Measurements from ENCODE around the gene RBM25. TPM values are rescaled to one million over a fixed set of nuclear protein-coding genes. Genes with fewer than 3 reads are reported as not detected.

Gene RBM25
- total and polyA plus RNA-seq, 5 donors: 25.8 to 43.6 (median 39.1) TPM

DNA sequence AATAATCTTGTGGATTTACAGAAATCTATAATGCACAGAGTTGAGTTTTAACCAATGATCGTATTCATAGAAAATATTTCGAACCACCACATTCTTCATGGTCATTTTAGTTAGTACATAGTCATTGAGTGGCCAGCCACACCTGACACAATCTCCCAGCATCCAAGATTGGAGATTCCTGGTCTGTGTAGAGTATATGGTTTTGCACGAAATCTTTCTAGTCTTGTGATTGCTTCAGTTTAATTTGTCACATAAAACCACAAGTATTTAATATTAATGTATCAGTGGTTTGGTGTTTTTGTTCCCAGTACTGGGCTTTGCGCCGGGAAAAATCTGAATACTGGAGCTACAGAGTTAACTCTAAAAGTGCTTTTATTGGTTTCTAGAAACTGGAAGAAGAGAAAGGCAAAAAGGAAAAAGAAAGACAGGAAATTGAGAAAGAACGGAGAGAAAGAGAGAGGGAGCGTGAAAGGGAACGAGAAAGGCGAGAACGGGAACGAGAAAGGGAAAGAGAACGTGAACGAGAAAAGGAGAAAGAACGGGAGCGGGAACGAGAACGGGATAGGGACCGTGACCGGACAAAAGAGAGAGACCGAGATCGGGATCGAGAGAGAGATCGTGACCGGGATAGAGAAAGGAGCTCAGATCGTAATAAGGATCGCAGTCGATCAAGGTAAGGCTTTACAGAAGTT is 44.6 kb downstream of the RBM25 start:
- ATAC-seq (no peak), DNase-seq (no peak)
- no peaks in the 10 kb centered on the region for H3K4me1 ChIP-seq (ENCODE audit: control insufficient read depth, insufficient read depth, low read length)
- H3K27ac ChIP-seq (ENCODE audit: low read length): no peak overlapping the region
- H3K27me3 ChIP-seq (ENCODE audit: control insufficient read depth, insufficient read depth): no peaks in the 10 kb centered on the region
- intact Hi-C loops (cut with DNase I): no loop called here
- no peak overlapping the region for H3K4me3 ChIP-seq (ENCODE audit: low read length)
- 96% methylated on average over 27 of the region's 27 CpGs for WGBS
- H3K9me3 ChIP-seq (ENCODE audit: control insufficient read depth, low read length): no peaks in the 10 kb centered on the region

DNA sequence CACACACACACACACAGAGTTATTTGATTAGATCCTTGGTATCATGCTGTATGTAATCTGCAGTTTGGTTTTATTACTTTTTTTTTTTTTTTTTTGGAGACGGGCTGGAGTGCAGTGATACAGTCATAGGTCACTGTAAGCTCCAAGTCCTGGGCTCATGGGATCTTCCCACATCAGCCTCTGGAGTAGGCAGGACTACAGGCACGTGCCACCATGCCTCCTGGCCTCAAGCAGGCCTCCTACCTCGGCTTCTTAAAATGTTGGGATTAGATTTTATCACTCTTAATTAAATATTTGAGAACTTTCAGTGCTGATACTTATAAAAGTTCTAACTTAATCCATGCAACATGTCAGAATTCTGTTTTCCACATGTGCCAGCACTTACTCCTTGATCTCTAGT is 46.7 kb downstream of the RBM25 start:
- Histone ChIP-seq H3K27me3 (ENCODE audit: control insufficient read depth, insufficient read depth) (no peaks in the 10 kb centered on the region), H3K4me3 (ENCODE audit: low read length) (no peak overlapping the region), H3K9me3 (ENCODE audit: control insufficient read depth, low read length) (no peaks in the 10 kb centered on the region), H3K27ac (ENCODE audit: low read length) (no peak overlapping the region), H3K4me1 (ENCODE audit: control insufficient read depth, insufficient read depth, low read length) (no peaks in the 10 kb centered on the region)
- DNase-seq (no peak), ATAC-seq (no peak)
- WGBS: 89% methylated on average over 3 of the region's 3 CpGs
- intact Hi-C loops (cut with DNase I): no loop called here

DNA sequence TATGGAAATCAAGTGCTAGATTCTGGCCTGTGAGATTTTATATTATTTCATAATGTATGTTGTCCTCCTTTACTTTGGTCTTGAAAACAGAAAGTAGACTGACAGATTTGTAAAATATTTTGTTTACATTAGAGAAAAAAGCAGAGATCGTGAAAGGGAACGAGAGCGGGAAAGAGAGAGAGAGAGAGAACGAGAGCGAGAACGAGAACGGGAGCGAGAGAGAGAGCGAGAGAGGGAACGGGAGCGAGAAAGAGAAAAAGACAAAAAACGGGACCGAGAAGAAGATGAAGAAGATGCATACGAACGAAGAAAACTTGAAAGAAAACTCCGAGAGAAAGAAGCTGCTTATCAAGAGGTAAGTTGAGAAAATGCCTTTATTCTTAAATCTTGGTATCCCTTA is 47.4 kb downstream of the RBM25 start:
- intact Hi-C loops (cut with DNase I): no loop called here
- no peak for ATAC-seq
- no peaks in the 10 kb centered on the region for H3K27me3 ChIP-seq (ENCODE audit: control insufficient read depth, insufficient read depth)
- DNase-seq: no peak
- no peak overlapping the region for H3K4me3 ChIP-seq (ENCODE audit: low read length)
- H3K9me3 ChIP-seq (ENCODE audit: control insufficient read depth, low read length): no peaks in the 10 kb centered on the region
- H3K27ac ChIP-seq (ENCODE audit: low read length): no peak overlapping the region
- no peaks in the 10 kb centered on the region for H3K4me1 ChIP-seq (ENCODE audit: control insufficient read depth, insufficient read depth, low read length)
- 96% methylated on average over 16 of the region's 16 CpGs for WGBS

DNA sequence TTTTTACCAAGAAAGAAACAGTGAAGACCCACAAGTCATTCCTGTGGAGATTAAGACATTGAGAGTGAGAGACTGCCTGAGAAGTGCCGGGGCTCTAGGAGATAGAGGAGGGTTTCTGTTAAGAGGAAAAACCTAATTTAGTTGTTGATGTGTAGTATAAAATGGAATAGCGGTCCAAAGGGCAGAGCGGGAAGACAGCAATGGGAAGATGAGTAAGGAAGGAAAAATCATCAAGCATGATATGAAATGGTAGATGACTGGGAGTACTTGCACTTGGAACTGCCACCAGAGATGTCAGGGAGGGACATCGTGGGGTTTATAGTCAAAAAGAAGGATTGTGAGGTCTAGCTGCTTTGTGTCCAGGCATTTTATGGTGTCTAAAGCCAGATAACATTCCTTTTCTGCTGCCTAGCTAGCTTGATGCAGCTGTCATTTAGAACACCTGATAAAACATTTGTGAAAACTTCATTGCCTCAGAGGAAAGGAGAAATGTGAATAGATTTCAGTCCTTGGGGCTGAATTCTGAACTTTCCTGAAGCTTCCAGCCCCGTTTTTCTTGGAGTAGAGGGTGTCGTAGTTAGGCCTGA is 57.8 kb downstream of the RBM25 start:
- H3K4me1 ChIP-seq (ENCODE audit: control insufficient read depth, insufficient read depth, low read length): no peaks in the 10 kb centered on the region
- WGBS: 76% methylated on average over 6 of the region's 6 CpGs
- intact Hi-C loops (cut with DNase I): no loop called here
- ATAC-seq (no peak), DNase-seq (no peak)
- H3K9me3 ChIP-seq (ENCODE audit: control insufficient read depth, low read length): no peaks in the 10 kb centered on the region
- H3K27ac ChIP-seq (ENCODE audit: low read length): peak overlapping the region; percentile 35
- H3K4me3 ChIP-seq (ENCODE audit: low read length): no peak overlapping the region
- H3K27me3 ChIP-seq (ENCODE audit: control insufficient read depth, insufficient read depth): no peaks in the 10 kb centered on the region

DNA sequence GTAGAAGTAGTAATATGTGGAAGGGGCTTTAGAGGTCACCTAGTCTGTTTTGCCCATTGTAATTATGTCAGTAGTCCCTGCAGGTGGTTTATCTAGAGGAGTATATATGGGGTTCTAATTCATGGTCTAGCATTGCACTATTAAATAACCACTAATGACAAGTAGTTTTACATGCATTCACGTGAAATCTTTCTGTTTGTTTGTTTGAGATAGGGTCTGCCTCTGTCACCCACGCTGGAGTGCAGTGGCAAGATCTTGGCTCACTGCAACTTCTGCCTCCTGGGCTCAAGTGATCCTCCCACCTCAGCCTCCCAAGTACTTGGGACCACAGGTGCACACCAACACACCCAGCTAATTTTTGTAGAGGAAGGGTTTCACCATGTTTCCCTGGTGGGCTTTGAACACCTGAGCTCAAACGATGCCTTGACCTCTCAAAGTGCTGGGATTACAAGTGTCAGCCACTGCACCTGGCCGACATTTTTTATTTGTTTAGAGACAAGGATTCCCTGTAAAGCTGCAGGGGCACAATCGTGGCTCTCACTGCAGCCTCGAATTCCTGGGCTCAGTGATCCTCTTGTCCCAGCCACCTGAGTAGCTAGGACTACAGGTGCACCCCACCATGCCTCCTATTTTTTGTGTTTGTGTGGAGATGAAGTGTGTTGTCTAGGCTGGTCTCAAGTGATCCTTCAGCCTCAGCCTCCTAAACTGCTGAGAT is 66.0 kb downstream of the RBM25 start:
- no peak overlapping the region for H3K27ac ChIP-seq (ENCODE audit: low read length)
- WGBS: 76% methylated on average over 6 of the region's 6 CpGs
- ATAC-seq (no peak), DNase-seq (no peak)
- no peaks in the 10 kb centered on the region for H3K9me3 ChIP-seq (ENCODE audit: control insufficient read depth, low read length)
- no peak overlapping the region for H3K4me3 ChIP-seq (ENCODE audit: low read length)
- intact Hi-C loops (cut with DNase I): no loop called here
- H3K4me1 ChIP-seq (ENCODE audit: control insufficient read depth, insufficient read depth, low read length): no peaks in the 10 kb centered on the region
- H3K27me3 ChIP-seq (ENCODE audit: control insufficient read depth, insufficient read depth): no peaks in the 10 kb centered on the region

DNA sequence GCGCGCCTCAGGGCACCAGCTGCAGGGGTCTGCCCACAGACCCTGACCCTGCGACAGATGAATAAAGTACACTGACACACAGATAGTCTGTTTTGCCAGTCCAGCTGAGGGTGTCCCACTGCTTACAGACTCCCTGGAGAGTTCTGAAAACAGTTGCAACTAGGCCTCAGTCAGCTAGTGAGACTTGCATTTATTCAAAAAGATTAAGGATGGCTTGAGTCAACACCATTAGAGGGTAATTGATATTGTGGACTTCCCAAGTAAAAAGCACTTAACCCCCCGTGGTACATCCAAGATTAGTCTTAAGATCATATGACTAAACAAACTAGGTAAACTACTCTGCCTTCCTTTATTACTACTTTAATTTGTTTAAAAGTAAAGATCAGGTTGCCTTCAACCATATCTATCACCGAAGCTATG is 66.8 kb downstream of the RBM25 start:
- no peak overlapping the region for H3K27ac ChIP-seq (ENCODE audit: low read length)
- no peaks in the 10 kb centered on the region for H3K9me3 ChIP-seq (ENCODE audit: control insufficient read depth, low read length)
- no peaks in the 10 kb centered on the region for H3K4me1 ChIP-seq (ENCODE audit: control insufficient read depth, insufficient read depth, low read length)
- ATAC-seq: no peak
- no peak overlapping the region for H3K4me3 ChIP-seq (ENCODE audit: low read length)
- 71% methylated on average over 5 of the region's 5 CpGs for WGBS
- H3K27me3 ChIP-seq (ENCODE audit: control insufficient read depth, insufficient read depth): no peaks in the 10 kb centered on the region
- intact Hi-C loops (cut with DNase I): no loop called here
- DNase-seq: no peak

DNA sequence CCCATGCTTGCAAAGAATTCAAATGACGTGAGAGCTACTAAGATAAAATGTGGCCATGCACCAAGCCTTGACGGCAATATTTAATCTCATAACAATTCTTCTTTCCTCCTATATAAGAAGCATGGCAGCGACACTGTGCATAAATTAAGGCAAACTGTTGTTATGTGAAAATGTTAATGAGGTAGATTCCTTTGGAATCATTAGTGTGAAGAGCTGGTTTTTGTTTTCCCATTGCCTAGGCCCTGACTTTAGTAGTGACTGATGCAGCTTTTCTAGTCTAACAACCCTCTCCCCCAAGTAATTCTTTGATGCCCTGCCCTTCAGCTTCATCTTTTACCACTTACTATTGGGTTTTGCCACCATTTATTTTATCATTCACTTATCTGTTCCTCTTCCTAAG is 67.4 kb downstream of the RBM25 start:
- ATAC-seq: no peak
- intact Hi-C loops (cut with DNase I): no loop called here

DNA sequence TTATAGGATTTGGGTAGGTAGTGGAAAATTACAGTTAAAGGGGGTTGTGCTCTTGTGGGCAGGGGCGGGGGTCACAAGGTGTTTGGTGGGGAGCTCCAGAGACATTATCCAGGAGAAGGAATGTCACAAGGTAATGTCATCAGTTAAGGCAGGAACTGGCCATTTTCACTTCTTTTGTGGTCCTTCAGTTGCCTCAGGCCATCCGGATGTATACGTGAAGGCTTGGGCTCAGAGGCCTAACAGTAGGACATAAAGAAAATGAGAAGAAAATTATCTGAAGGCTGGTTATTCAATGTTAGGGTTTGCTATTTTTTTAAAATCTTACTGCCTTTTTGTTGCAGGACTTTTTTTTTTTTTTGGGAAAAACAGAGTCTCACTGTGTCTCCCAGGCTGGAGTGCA is 75.5 kb downstream of the RBM25 start:
- H3K27me3 ChIP-seq (ENCODE audit: control insufficient read depth, insufficient read depth): no peaks in the 10 kb centered on the region
- intact Hi-C loops (cut with DNase I): no loop called here
- DNase-seq (no peak), ATAC-seq (no peak)
- H3K27ac ChIP-seq (ENCODE audit: low read length): no peak overlapping the region
- H3K4me3 ChIP-seq (ENCODE audit: low read length): no peak overlapping the region
- H3K4me1 ChIP-seq (ENCODE audit: control insufficient read depth, insufficient read depth, low read length): peaks cover 5% of the 10 kb centered on the region
- H3K9me3 ChIP-seq (ENCODE audit: control insufficient read depth, low read length): no peaks in the 10 kb centered on the region
- 95% methylated on average over 3 of the region's 3 CpGs for WGBS

More for the DNA sequence above, 67.4 kb downstream of the RBM25 start:
- Histone ChIP-seq H3K27me3 (ENCODE audit: control insufficient read depth, insufficient read depth) (no peaks in the 10 kb centered on the region), H3K4me1 (ENCODE audit: control insufficient read depth, insufficient read depth, low read length) (no peaks in the 10 kb centered on the region), H3K27ac (ENCODE audit: low read length) (no peak overlapping the region), H3K9me3 (ENCODE audit: control insufficient read depth, low read length) (no peaks in the 10 kb centered on the region), H3K4me3 (ENCODE audit: low read length) (no peak overlapping the region)
- 66% methylated on average over 3 of the region's 3 CpGs for WGBS
- no peak for DNase-seq

DNA sequence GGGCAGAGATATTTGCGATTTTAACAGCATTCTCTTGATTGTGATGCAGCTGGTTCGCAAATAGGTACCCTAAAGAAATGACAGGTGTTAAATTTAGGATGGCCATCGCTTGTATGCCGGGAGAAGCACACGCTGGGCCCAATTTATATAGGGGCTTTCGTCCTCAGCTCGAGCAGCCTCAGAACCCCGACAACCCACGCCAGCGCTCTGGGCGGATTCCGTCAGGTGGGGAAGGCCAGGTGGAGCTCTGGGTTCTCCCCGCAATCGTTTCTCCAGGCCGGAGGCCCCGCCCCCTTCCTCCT is 77.7 kb downstream of the RBM25 start:
- DNase-seq: no peak
- H3K4me1 ChIP-seq (ENCODE audit: control insufficient read depth, insufficient read depth, low read length): peaks cover 5% of the 10 kb centered on the region
- H3K27me3 ChIP-seq (ENCODE audit: control insufficient read depth, insufficient read depth): no peaks in the 10 kb centered on the region
- intact Hi-C loops (cut with DNase I): no loop called here
- no peak overlapping the region for H3K27ac ChIP-seq (ENCODE audit: low read length)
- H3K4me3 ChIP-seq (ENCODE audit: low read length): peak overlapping the region; percentile 78
- no peak for ATAC-seq
- no peaks in the 10 kb centered on the region for H3K9me3 ChIP-seq (ENCODE audit: control insufficient read depth, low read length)
- WGBS: 3% methylated on average over 16 of the region's 16 CpGs

DNA sequence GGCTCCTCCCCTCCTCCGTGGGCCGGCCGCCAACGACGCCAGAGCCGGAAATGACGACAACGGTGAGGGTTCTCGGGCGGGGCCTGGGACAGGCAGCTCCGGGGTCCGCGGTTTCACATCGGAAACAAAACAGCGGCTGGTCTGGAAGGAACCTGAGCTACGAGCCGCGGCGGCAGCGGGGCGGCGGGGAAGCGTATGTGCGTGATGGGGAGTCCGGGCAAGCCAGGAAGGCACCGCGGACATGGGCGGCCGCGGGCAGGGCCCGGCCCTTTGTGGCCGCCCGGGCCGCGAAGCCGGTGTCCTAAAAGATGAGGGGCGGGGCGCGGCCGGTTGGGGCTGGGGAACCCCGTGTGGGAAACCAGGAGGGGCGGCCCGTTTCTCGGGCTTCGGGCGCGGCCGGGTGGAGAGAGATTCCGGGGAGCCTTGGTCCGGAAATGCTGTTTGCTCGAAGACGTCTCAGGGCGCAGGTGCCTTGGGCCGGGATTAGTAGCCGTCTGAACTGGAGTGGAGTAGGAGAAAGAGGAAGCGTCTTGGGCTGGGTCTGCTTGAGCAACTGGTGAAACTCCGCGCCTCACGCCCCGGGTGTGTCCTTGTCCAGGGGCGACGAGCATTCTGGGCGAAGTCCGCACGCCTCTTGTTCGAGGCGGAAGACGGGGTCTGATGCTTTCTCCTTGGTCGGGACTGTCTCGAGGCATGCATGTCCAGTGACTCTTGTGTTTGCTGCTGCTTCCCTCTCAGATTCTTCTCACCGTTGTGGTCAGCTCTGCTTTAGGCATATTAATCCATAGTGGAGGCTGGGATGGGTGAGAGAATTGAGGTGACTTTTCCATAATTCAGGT is 78.3 kb downstream of the RBM25 start, which contains the start of gene PSEN1:
Gene PSEN1 (plus strand): TSS at position 121 of the 839 bp plus-strand sequence. CDS start 11,513 bp downstream, outside the sequence.
- ATAC-seq (peak; percentile 98), DNase-seq (peak; percentile 92 to 98 (median 98))
- H3K27ac ChIP-seq (ENCODE audit: low read length): peak within 1 kb of the TSS; percentile 10
- H3K9me3 ChIP-seq (ENCODE audit: control insufficient read depth, low read length): no peaks in the 10 kb centered on the region
- H3K27me3 ChIP-seq (ENCODE audit: control insufficient read depth, insufficient read depth): no peaks in the 10 kb centered on the region
- H3K4me3 ChIP-seq (ENCODE audit: low read length): peak within 1 kb of the TSS; percentile 78
- WGBS: under 1% methylated on average over 71 of the region's 71 CpGs
- intact Hi-C loops (cut with DNase I): no loop called here
- peaks cover 5% of the 10 kb centered on the region for H3K4me1 ChIP-seq (ENCODE audit: control insufficient read depth, insufficient read depth, low read length)

Measured in right cardiac atrium (tissue), 5 donors.